AG20443 (cell line): ENCODE data around the gene MRPS17.
"Not testable (repeated sequence)": the region's sequence is repeated elsewhere in the genome, so short reads cannot be mapped to it uniquely, and the experiment has no call there.

Experiments used
- DNase-seq: peaks from one replicate; pipeline ENCODE4 v3.0.0; 2012; ENCODE audit warnings: low spot score, mixed read lengths

The MRPS17 gene

DNA sequence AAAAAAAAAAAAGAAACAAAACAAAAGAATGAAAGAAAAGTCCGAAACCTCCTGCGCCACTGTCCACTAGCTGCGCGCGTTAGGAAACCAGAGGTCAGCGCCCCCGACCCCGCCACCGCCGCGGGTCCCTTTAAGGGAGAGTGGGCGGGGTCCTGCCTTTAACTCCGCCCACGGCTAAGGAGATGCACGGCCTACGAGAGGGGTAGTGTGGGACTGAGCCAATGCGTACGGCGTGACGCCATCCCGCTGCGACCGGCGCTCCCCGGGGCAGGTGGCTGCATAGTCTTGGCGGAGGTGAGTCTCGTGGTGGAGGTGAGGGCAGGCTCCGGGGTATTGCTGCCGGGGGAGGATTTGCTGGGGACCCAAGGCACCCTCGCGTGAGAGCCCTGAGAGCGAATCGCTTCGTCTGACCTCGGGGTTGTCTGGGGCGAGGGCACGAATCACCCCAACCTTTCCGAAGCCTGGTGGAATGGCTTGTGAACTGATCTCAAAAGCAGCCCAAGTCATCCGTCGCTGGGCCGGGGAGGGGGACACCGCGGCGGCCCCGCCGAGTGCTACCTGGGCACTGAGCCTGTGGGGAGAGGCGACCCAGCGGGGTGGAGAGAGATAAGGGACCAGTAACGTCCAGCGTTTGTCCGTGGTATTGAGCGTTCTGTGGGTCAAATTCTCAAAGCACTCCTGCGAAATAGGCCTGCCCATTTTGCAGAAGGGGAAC is at the start of gene MRPS17:
TSS of gene MRPS17 (plus strand) at position 241 of the 715 bp plus-strand sequence. CDS start 1,319 bp downstream, outside the sequence.
- peak; percentile 99 for DNase-seq

DNA sequence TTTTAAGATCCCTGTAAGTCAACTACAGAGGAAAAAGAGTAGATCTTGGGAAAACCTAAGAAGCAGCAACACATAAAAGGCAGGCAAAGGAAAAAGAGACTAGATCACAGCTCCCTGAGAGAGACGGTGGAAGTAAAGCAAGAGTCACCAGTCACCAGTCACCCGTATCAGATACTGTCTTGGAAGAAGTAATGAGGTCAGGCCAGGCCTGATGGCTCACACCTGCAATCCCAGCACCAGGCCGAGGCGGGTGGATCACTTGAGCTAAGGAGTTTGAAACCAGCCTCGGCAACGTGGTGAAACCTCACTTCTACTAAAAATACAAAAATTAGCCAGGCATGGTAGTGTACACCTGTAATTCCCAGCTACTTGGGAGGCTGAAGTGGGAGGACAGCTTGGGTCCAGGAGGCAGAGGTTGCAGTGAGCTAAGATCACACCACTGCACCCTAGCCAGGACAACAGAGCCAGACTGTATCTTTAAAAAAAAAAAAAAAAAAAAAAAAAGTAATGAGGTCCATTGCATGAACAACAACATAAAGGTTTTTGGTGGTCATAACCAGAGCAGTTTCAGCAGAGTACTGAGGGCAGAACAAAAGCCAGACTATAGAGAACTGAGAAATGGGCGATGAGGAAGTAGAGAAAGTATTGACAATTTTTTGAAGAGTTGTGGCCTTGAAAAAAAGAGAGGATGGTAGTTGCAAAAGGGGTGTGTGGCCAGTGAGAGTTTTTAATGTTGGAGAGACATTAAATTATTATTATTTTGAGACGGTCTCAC is 47.5 kb upstream of the MRPS17 start:
- no peak for DNase-seq

DNA sequence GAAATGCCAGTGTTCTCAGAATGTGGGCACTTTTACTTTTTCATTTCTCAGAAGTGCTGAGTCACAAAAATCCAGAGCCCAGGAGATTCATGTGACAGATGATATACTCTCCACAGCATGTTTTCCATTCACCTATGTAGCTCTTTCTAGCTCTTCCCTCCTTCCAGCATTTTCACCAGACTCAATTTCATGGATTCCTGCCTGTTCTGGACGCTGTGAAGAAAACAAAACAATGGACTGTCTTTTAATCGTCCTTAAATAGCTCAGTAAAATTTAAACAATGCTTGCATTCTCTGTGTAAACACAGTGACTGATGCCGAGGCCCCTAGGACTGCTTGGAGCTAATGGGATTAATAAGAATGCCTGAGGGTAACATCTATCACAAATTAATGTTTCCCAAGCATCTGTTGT is 38.9 kb upstream of the MRPS17 start:
- no peak for DNase-seq

DNA sequence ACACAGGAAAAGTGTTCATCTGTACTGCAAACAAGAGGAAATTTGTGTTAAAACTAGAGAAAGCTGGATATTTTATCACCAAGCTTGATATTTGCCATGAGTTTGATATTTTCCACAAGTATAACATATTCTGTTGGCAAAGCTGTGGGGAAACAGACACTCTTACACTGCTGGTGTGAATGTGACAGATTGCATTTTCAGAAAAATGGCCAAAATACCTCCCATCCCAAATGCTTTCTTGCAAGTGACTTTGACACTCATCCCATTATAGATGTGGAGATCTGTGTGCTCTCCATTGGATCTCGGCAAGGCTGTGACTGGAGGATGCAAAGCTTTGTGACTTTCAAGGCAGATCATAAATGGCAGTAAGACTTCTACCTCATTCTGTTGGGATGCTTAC is 33.9 kb upstream of the MRPS17 start:
- no peak for DNase-seq

DNA sequence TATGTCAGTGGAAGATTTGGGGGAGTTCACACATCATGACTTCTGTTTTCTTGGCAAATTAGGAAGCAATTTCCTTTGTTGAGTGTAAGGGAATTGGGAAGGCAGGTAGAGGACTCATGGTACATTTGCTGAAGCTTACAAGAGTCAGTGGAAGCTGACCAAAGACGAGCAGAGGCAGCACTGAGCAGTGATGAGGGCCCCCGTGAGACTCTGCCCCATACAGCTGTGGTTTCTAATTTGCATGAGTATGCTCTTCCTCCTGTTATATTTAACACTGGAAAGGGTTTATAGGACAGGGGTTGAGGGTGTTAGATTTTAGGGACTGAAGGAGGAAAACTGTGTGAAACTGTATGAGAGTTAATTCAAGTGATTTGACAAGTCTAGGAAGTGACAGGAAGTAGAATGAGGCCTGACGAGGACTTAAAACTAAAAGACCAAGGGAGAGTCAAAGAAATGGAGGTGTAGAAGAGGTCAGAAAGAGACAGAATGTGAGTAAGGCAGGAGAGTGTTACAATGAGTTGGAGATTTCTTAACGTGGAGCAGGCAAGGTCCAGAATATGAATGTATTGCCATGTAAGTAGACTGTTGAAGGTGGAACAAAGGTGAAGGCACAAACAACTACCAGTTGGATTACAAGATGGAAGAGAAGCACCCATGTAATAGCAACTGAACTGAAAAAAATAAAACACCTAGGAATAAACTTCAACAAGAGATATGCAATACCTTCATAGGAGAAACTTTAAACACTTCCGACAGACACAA is 23.5 kb upstream of the MRPS17 start:
- no peak for DNase-seq

DNA sequence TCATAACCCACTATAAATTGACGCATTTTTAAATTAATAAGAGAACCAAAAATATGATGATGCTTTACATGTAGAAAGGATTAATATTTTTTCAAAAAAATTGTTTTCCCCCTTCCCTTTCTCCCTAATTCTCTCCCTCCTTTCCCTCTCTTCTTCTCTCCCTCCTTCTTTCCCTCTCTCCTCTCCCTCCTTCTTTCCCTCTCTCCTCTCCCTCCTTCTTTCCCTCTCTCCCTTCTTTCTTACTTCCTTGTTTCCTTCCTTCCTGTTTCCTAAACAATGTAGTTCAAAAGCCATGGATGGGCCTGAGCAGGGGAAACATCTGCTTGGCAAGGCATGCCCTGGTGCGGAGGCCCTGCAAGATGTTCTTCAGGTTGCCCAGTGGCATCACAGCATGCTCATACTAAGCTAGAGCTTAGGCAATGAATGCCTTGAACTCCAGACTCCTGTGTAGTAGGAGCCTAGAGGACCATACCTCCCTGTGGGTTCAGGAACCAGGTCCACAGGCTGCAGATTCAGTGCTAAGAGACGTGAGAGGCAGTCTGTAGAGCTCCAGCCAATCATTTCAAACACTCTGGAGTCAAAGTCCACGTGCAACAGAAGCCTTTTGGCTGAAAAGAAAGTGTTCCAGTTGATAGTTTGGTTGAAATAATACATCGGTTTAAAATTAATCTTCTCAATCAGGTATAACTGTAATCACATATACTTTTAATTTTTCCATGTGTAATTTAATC is 20.1 kb upstream of the MRPS17 start:
- no peak for DNase-seq

DNA sequence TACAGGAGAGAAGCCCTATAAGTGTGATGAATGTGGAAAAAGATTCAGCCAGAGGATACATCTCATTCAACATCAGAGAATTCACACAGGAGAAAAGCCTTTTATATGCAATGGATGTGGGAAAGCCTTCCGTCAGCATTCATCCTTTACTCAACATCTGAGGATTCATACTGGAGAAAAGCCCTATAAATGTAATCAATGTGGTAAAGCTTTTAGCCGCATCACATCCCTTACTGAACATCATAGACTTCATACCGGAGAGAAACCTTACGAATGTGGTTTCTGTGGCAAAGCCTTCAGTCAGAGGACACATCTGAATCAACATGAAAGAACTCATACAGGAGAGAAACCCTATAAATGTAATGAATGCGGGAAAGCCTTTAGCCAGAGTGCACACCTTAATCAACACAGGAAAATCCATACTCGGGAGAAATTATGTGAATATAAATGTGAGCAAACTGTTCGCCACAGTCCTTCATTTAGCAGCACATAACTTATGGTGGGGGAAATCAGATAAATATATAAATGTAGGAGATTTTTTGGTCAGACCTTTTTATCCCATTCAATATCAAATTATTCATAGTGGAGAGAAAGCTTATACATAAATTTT is 12.1 kb upstream of the MRPS17 start:
- DNase-seq = no peak

DNA sequence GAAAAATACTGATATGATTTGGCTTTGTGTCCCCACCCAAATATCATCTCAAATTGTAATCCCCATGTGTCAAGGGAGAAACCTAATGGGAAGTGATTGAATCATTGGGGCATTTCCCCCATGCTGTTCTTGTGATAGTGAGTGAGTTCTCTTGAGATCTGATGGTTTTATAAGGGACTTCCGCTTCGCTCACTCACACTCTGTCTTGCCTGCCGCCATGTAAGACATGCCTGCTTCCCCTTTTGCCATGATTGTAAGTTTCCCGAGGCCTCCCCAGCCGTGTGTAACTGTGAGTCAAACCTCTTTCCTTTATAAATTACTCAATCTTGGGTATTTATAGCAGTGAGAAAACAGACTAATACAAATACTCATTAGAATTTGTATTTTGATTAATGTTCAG is 5.1 kb upstream of the MRPS17 start:
- DNase-seq = no peak

DNA sequence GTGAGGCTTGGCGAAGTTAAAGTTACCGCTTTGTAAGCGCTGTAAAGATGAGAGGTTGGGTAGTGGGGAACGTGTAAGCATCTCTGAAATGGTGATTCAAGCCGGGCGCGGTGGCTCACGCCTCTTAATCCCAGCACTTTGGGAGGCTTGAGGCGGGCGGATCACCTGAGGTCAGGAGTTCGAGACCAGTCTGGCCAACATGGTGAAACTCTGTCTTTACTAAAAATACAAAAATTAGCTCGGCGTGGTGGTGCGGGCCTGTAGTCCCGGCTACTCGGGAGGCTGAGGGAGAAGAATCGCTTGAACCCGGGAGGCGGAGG is 635 bp downstream of the MRPS17 start:
- DNase-seq = not testable (repeated sequence)

DNA sequence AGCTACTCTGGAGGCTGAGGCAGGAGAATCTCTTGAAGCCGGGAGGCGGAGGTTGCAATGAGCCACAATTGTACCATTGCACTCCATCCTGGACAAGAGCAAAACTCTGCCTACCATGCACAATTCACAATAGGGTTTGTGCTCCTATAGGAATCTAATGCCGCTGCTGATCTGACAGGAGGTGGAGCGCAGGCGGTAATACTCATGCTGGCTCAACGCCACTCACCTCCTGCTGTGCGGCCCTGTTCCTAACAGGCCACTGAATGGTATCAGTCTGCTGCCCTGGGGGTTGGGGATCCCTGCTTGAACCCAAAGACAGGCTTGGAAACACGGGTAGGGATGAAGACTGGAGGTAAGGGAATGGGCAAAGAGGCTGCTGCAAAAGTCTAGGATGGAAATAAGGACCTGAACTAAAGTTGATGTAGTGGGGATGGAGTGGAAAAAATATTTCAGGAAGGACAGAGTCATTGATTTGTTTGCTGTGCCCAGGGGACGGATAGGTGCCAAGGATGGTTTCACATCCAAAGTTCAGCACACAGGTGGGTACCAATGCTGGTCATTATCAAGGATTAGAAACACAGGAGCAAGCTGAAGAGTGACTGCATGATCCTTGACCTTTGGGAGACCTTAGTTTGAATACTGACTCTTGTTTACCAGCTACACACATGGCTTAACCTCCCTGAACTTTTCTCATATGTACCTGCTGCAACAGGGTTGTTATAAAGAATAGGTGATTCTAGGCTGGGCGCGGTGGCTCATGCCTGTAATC is 2.2 kb downstream of the MRPS17 start:
- no peak for DNase-seq

DNA sequence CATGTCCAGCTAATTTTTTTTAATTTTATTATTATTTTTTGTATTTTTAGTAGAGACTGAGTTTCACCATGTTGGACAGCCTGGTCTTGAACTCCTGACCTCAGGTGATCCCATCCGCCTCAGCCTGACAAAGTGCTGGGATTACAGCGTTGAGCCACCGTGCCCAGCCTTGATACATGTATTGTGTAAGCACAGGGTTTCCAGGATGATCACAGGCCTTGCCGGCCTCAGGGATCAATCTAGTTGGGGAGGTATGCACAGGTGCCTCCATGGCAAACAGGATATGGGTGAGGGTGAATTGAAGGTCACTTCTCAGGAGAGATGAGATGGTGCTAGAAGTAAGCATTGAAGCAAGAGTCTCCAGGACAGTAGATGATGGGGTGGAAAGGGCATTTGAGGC is 5.5 kb downstream of the MRPS17 start:
- DNase-seq = no peak

DNA sequence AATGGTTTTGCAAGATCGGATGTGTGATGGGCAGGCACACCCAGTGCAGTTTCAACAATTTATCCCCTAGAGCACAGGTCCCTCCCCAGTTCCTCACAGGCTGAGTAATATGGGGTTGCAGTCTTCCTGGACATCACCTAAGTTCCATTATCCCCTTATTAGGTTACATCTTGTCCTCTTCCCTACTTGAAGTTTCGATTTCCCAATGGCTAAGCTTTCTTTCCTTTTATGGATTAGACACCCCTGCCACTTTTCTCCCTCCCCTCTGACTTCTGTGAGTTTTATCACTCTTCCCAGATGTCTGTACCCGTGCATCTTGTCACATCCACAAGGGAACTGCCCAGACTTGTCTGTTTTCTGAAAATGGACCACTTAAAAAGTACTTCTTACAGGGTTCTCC is 10.3 kb downstream of the MRPS17 start:
- no peak for DNase-seq

DNA sequence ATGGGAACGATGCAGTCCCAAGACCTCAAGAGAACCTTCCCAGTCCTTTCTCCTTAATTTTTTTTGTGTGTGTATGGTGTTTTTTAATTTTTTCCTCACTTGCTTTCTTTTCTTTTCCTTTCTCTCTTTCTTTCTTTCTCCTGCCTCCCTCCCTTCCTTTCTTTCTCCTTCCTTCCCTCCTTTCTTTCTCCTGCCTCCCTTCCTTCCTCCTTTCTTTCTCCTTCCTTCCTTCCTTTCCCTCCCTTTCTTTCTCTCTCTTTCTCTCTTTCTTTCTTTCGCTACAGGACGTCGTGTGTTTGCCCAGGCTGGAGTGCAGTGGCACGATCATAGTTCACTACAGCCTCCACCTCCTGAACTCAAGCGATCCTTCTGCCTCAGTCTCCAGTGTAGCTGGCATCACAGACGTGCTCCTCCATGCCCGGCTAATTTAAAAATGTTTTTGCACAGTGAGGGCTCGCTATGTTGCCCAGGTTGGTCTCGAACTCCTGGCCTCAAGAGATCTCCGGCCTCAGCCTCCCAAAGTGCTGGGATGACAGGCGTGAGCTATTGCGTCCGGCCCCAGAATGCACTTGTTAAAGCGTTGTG is 12.0 kb downstream of the MRPS17 start:
- no peak for DNase-seq

DNA sequence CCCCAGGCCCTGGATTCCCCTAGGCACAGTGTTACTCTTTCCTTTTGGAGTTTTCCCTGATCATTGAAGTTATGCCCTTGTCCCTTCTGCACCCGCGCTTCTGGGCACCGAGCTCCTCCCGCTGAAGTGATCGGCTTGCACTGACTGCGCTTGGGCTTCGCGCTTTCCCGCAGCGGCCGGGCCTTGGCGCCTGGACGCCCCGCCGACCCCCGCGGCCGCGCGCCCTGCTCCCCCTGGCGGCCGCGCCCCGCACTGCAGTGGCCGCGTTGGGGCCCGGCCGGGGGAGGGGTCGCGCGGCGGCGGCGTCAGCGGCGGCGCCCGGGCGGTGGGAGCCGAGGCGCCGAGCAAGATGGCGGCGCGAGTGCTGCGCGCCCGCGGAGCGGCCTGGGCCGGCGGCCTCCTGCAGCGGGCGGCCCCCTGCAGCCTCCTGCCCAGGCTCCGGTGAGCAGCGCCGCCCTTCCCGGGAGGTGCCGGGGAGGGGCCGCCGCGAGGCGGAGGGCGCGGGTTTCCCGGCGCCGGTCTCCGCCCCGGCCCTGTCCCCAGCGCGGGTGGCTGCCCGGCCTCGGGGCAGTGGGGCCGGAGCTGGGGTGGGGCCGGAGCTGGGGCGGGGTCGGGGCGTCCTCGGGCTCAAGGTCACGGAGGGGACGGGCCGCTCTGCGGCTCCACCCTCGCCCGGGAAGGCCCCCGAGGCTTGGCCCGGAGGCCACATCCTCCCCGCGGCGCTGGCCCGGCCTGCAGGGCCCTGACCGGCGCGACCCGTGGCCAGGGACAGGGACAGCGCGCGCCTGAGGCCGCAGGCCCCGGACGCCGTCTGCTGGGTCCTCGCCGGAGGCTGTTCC is 12.8 kb downstream of the MRPS17 start, which contains the start of gene NIPSNAP2:
TSS of gene NIPSNAP2 (plus strand) at position 325 of the 839 bp plus-strand sequence. CDS start at position 350, 25 bp downstream.
- peak; percentile 94 for DNase-seq

DNA sequence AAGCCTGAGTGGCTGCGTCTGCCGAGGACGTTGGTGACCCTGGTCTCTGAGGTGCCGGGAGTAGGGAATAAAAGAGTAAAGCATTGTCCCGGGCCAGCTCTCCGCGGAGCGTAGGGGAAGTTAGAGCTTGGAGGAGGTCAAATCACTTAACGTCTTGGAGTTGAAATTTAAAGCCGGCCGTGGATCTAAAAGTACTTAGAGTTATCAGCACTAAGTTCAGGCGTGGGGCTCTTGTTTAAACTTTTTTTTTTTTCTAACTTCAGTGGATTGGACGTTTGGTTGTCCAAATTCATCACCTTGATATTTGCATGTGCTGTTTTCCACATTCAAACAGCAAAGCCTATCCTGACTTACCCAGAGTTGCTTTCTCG is 13.4 kb downstream of the MRPS17 start:
- DNase-seq = no peak

DNA sequence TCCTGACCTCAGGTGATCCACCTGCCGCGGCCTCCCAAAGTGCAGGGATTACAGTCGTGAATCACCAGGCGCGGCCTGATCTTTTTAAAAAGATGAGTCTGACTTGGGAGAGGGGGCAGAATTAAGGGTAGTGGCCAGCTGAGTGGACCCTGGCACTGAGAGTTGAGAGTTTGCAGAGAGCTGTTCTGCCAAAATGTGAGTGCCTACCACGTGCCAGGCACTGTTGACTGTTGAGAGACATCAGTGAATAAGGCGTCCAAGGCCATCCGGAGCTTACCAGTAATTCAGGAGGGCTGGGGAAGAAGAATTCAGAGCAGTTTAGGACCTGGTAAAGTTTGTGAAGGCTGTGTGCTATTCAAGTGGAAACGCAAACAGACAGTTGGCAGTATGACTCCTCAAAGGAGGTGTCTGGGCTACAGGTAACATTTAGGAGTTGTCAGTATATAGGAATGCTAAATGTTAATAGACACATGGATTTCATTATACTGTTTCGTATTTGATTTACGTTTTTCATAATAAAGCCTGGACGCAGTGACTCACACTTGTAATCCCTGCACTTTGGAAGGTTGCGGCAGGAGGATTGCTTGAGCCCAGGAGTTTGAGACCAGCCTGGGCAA is 14.2 kb downstream of the MRPS17 start:
- DNase-seq = no peak

DNA sequence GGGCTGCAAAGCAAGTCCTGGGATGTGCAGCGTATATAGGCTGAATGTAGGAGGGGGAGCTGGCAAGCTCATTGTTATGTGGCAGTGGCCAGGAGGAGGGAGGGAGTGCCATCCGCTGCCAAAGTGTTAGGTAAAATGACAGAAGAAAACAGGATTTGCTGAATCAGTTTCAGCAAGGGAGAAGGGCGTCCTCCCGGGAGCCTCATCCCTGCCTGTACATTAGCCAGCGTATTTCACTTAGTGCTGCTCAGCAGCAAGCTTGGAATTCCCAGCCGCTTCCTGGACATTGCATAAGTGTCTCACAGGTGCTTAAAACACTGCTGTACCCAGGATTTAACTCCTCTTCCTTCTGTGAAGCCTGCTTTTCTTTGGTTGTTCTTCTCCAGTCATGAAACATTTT is 15.2 kb downstream of the MRPS17 start:
- DNase-seq = no peak

DNA sequence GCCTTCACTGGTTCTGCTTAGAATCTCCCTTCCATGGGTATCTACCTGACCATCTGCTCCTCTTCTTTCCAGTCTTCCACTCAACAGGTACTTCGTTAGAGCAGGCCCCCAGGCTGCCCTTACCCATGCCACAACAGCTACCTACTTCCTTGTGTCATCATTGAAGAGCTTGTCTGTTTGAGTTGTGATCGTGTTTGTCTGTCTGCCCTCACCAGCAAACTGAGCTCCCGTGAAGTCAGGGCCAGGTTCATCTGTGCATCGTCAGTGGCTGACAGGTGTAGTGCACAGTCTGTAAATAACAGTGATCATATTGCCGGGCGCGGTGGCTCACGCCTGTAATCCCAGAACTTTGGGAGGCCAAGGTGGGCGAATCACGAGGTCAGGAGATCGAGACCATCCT is 17.7 kb downstream of the MRPS17 start:
- DNase-seq = no peak

DNA sequence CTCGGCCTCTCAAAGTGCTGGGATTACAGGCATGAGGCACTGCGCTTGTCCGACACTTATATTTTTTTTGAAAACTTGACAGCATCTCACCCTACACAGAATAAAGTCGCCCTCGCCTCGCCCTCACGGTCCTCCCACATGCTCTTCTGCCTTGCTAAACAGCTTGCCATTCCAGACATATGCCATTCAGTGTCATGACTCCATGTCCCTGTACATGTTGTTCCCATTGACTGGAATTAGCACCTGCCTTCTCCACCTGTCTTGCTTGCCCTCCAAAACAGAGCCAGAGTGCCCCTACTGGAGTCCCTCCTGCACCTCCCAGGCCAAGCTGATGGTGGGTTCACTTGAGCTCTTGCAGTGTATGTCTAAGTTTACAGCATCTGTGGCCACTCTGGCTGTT is 18.9 kb downstream of the MRPS17 start:
- DNase-seq = no peak
